ENCODE measurements around the gene ABO.
"Not testable (repeated sequence)": the region's sequence is repeated elsewhere in the genome, so short reads cannot be mapped to it uniquely, and the experiment has no call there.

Gene ABO

DNA sequence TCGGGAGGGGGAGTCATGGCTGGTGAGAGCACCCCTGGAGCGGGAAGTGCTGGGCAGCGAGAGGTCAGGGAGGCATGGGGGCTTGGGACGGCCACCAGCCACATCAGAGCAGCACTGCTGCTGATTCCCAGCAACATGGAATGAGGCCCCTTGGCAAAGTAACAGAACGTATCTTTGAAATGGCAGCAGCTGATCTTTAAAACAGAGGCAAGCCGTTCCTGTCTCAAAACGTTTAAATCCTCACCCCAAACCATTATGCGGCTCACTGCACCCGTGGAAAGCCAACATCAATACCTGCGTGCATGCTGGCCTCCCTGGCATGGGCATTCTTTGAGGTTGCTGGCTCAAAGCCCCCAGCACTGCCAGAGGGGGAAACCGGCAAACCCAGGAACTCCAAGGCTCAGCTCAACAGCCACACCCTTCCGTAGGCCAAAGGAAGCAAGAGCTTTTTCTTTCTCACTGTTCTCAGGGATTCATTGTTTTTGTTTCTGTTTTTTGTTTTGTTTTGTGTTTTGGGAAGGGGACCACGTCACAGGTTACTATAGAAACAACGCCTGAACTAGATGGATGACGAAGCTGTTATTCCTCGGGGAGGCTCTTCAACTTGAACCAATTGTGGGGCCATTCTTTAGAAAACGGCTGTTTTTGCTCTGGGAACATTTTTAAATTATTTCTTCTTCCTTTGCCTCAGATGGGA lies 37.8 kb downstream of the ABO start:
- no peak for DNase-seq
- Mint-ChIP-seq H3K4me1 (peaks cover 33% of the 10 kb centered on the region), H3K4me3 (peak overlapping the region; percentile 68), H3K9me3 (no peaks in the 10 kb centered on the region), H3K27ac (peak overlapping the region; percentile 5), H3K27me3 (ENCODE audit: low read depth, poor library complexity) (peaks cover 10% of the 10 kb centered on the region), H3K36me3 (ENCODE audit: low read depth) (no peaks in the 10 kb centered on the region)
- TF ChIP-seq, protein P1, sequence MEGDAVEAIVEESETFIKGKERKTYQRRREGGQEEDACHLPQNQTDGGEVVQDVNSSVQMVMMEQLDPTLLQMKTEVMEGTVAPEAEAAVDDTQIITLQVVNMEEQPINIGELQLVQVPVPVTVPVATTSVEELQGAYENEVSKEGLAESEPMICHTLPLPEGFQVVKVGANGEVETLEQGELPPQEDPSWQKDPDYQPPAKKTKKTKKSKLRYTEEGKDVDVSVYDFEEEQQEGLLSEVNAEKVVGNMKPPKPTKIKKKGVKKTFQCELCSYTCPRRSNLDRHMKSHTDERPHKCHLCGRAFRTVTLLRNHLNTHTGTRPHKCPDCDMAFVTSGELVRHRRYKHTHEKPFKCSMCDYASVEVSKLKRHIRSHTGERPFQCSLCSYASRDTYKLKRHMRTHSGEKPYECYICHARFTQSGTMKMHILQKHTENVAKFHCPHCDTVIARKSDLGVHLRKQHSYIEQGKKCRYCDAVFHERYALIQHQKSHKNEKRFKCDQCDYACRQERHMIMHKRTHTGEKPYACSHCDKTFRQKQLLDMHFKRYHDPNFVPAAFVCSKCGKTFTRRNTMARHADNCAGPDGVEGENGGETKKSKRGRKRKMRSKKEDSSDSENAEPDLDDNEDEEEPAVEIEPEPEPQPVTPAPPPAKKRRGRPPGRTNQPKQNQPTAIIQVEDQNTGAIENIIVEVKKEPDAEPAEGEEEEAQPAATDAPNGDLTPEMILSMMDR (IDR thresholded peaks at IDR 0.05): no peak

DNA sequence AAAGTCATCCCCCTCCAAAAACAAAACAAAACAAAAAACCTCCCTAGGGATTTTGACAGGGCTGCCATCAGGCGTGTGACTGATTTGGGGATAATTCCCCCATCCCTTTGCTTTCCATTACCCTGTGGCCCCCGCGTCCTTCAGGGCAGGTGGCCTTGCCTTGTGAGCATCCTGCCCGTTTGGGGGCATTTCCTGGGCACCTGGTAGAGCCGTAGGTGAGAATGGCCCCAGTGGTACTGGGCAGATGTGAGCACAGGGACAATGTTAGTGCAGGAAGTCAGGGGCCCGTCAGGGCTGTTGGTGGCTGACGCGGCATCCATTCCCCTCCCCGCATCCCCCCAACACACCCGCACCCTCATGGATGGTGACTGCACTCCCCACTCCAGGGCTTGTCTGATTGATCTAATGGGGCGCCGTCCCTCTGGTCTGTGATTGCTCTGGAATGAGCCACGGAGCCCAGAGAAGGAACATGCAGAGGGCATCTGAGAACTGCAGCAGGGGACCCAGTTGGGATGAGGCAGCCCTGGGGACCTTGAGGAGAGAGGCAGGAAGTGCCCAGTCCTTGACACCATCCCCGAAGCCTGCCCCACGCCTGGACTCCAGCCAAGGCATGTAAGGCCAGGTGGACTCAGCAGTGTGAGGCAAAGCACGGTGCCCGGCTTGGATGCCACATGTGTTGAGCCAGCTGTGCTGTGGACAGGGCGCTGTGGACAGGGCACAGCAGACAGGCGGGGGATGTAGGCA lies 38.5 kb downstream of the ABO start:
- H3K36me3 Mint-ChIP-seq (ENCODE audit: low read depth); DNase-seq; H3K9me3 Mint-ChIP-seq; H3K27ac Mint-ChIP-seq; H3K4me3 Mint-ChIP-seq; H3K27me3 Mint-ChIP-seq (ENCODE audit: low read depth, poor library complexity): not testable (repeated sequence)
- H3K4me1 Mint-ChIP-seq: peaks cover 33% of the 10 kb centered on the region

DNA sequence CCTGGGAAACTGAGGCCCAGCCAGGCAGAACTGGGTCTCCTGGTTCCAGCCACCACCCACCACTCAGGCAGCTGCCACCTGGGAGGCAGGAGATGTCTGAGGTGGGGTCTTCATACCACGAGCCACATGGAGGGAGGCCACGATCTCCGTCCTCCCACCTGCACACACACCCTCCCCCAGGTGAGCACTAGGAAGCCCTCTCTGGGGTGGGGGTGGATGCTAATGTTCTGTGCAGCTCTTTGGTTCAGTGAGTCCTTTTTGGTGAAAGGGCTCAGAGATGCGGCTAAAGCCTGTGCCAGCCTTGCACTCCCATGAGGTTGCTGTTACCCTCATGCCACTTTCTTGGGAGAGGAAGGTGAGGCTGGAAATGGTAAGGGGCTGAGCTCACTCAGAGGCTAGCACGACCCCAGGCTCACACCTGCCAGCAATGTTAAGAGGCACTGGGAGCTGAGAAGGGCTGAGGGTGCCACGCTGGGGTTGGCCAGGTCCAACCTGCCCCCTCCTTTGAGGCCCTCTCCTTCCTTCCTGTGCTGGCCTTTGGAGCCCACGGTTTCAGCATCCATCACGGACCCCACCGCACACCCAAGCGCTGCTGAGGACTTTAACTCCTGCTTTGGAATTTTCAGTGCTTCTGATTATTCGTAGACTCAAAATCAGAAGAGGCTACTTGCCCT lies 39.3 kb downstream of the ABO start:
- DNase-seq: no peak
- H3K36me3 Mint-ChIP-seq (ENCODE audit: low read depth): no peaks in the 10 kb centered on the region
- no peak overlapping the region for H3K27ac Mint-ChIP-seq

DNA sequence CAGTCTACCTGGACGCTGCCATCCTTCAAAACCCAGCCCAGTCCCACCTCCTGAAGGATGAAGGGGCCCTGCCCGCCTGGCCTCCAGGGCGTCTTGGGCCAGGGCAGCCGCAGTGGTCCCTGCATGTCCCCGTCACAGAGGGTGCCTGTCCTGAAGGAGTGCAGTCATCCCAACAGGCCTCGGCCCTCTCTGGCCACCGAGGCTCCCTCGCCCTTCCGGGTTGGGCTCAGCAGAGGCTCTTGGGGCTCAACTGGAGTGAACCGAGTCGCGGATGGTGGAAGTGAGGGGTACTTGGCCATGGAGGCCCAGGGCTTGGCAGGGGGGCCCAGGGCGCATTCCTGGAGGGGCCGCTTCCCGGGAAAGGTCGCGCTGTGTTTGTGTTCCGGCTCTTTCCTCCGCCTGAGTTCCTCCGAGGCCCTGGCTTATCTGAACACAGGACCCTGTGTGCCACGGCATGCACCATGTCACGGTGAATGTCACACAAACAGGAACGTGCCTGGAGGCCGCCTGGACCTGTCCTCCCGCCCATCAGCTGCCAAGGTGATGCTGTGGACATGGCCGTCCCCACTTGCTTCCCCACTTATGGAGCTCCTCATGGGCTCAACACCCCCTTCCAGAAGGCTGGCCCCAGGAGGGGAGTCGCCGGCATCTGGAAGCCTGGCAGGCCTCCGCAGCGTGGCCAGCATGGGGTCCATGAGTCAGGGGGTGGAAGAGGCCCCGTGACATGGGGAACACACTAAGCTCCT lies 40.3 kb downstream of the ABO start:
- DNase-seq: no peak
- Mint-ChIP-seq H3K4me3 (no peak overlapping the region), H3K36me3 (ENCODE audit: low read depth) (no peaks in the 10 kb centered on the region), H3K4me1 (peaks cover 33% of the 10 kb centered on the region), H3K27me3 (ENCODE audit: low read depth, poor library complexity) (peaks cover 11% of the 10 kb centered on the region), H3K9me3 (peaks cover 12% of the 10 kb centered on the region), H3K27ac (no peak overlapping the region)
- TF ChIP-seq, protein P1 (IDR thresholded peaks at IDR 0.05): no peak

More for the DNA sequence above, 39.3 kb downstream of the ABO start:
- peaks cover 33% of the 10 kb centered on the region for H3K4me1 Mint-ChIP-seq
- H3K4me3 Mint-ChIP-seq: no peak overlapping the region
- H3K27me3 Mint-ChIP-seq (ENCODE audit: low read depth, poor library complexity): peaks cover 5% of the 10 kb centered on the region
- H3K9me3 Mint-ChIP-seq: peaks cover 2% of the 10 kb centered on the region
- TF ChIP-seq, protein P1 (IDR thresholded peaks at IDR 0.05): no peak

DNA sequence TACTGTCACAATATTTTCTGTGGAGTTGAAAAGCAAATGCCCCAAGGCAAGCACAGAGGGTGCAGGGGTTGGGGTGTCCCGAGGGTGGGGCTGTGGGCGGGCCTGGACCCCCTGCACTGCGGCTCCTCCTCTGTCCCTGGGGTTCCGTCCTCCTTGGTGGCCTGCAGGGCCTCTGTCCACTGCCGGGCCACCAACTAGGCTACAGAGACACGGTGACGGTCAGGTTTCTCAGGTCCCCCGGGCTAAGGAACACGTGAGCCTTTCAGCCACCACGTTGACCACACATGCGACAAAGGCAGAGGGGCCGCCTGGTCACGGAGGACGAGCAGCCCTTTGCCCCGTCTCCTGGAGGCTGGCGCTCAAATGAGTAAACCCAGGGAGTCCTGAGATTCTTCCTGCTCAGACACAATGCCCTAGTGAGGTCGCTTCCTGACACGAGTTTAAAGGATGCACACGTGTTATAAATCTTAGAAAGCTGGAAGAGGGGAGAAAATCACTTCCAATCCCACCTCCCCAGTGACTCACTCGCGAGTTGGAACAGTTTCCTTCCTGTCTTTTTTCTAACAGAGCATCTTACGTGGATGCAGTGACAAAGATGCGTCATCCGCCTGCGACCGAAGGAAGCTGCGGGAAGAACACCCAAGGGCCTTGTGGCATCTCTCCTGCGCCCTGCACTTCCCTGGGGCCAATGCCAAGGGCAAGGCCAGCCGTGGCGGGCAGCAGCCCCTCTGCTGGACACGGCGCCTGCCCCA lies 41.1 kb downstream of the ABO start:
- peaks cover 30% of the 10 kb centered on the region for H3K4me1 Mint-ChIP-seq
- H3K27me3 Mint-ChIP-seq (ENCODE audit: low read depth, poor library complexity): peaks cover 12% of the 10 kb centered on the region
- no peaks in the 10 kb centered on the region for H3K36me3 Mint-ChIP-seq (ENCODE audit: low read depth)
- DNase-seq: no peak
- H3K27ac Mint-ChIP-seq: no peak overlapping the region
- H3K9me3 Mint-ChIP-seq: peaks cover 13% of the 10 kb centered on the region
- no peak overlapping the region for H3K4me3 Mint-ChIP-seq
- TF ChIP-seq, protein P1 (IDR thresholded peaks at IDR 0.05): no peak

DNA sequence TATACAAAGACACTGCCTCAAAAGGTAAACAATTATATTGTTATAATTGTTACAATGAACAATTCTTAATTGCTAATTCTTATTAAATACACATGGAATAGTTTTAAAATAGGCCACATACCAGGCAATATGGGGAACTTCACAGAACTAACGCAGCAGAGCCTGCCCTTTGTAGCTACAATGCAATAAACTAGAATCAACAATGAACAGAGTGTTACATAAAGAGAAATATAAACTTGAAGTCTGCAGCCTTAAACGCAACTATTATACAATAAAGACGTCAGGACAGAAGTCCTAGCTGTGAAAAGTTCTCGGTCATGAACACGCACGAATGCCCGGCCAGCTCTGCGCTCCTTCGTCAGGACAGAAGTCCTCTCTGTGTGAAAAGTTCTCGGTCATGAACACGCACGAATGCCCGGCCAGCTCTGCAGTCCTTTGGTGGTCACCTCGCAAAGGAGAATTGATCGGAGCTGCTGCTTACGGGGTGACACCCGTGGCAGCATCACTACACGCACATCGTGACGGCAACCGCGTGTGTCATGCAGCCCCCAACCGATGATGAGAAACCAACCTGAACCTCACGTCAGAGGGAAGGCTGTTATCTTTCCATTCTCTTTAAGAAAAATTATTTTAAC lies 43.0 kb downstream of the ABO start:
- not testable (repeated sequence) for H3K4me3 Mint-ChIP-seq; DNase-seq; H3K27ac Mint-ChIP-seq; H3K36me3 Mint-ChIP-seq (ENCODE audit: low read depth)
- peaks cover 12% of the 10 kb centered on the region for H3K27me3 Mint-ChIP-seq (ENCODE audit: low read depth, poor library complexity)
- peaks cover 13% of the 10 kb centered on the region for H3K9me3 Mint-ChIP-seq
- H3K4me1 Mint-ChIP-seq: peaks cover 14% of the 10 kb centered on the region

DNA sequence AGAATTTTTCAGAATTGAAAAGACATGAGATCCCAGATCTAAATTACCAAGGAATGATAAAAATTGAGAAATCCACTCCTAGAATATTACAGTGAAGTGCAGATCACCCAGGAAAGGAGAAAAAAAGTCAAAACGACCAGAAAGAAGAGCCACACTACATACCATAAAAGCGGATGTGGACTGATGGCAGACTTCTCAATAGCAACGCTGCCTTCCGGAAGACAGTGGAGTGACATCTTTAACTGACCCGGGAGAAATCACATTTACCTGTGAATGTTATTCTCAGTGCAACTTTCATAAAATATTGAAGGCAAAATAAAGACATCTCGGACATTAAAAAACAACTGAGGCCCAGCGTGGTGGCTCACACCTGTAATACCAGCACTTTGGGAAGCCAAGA lies 44.5 kb downstream of the ABO start:
- not testable (repeated sequence) for H3K4me3 Mint-ChIP-seq; H3K27ac Mint-ChIP-seq; H3K36me3 Mint-ChIP-seq (ENCODE audit: low read depth); H3K4me1 Mint-ChIP-seq; DNase-seq
- Mint-ChIP-seq H3K9me3 (peaks cover 13% of the 10 kb centered on the region), H3K27me3 (ENCODE audit: low read depth, poor library complexity) (peaks cover 12% of the 10 kb centered on the region)

Measured in nephron progenitor cell (in vitro differentiated cells).